Measurements from ENCODE around the gene ITGA5. TPM values are rescaled to one million over a fixed set of nuclear protein-coding genes. Genes with fewer than 3 reads are reported as not detected.

Gene ITGA5
- total RNA-seq, 1 experiment from 2014 or later, result 12.2 TPM

GRCh38 chr12:54359762-54360351, 59.2 kb downstream of the ITGA5 start:
- WGBS (ENCODE audit: extremely low coverage, insufficient read length, low lambda C conversion rate), result no CpG with 5 or more reads among the region's 9 CpGs
- no peak overlapping the region for H2BK5ac ChIP-seq (ENCODE audit: insufficient read length, low read length)
- H3K4ac ChIP-seq (ENCODE audit: low read depth, low read length), result no peak overlapping the region
- no peaks in the 10 kb centered on the region for H3K79me2 ChIP-seq (ENCODE audit: insufficient read depth, low read length)
- no peak overlapping the region for H2AK5ac ChIP-seq (ENCODE audit: insufficient read length, low read length)
- no peak overlapping the region for H4K91ac ChIP-seq (ENCODE audit: insufficient read length, low read depth, low read length)
- Mint-ChIP-seq H3K9me3 (no peaks in the 10 kb centered on the region), H3K36me3 (ENCODE audit: insufficient read depth in 1 of 3, low read depth in 3 of 3) (no peaks in the 10 kb centered on the region; a peak in 1 of 7 replicates), H3K4me3 (peak overlapping the region in 1 of 2 experiments; percentile 59; a peak in 1 of 5 replicates), H3K27me3 (ENCODE audit: low read depth) (peaks cover 12% of the 10 kb centered on the region), H3K27ac (no peak overlapping the region), H3K4me1 (peaks cover 6% of the 10 kb centered on the region in 2 experiments)
- no peak overlapping the region for H3K14ac ChIP-seq (ENCODE audit: insufficient read depth, low read length)
- no peak overlapping the region for H4K5ac ChIP-seq (ENCODE audit: insufficient read length, low read depth, low read length)
- no peak overlapping the region for H3T11ph ChIP-seq (ENCODE audit: low read length)
- no peaks in the 10 kb centered on the region for H3K27me3 ChIP-seq (ENCODE audit: insufficient read depth, low read length)
- H4K20me1 ChIP-seq (ENCODE audit: control insufficient read depth, insufficient read depth, insufficient read length), result peaks cover 3% of the 10 kb centered on the region
- no peaks in the 10 kb centered on the region for H3K79me1 ChIP-seq (ENCODE audit: insufficient read depth, low read depth, low read length, poor library complexity, severe bottlenecking)
- H3K4me2 ChIP-seq (ENCODE audit: insufficient read depth, insufficient read length, low read length), result peak overlapping the region; percentile 98
- no peak for TF ChIP-seq CTCF (conservative IDR thresholded peaks at IDR 0.05)
- H3K23ac ChIP-seq (ENCODE audit: insufficient read length, low read depth, low read length), result no peak overlapping the region
- no peak overlapping the region for H2AFZ ChIP-seq (ENCODE audit: low read length)
- no peak overlapping the region for H4K8ac ChIP-seq (replicated peaks; ENCODE audit: insufficient read length, low read depth, low read length)
- H3K4me1 ChIP-seq (ENCODE audit: insufficient read depth, low read length), result peaks cover 5% of the 10 kb centered on the region; the same call in 1 of the 2 replicates
- H2BK120ac ChIP-seq (ENCODE audit: low read depth, low read length, poor library complexity, severe bottlenecking), result no peak overlapping the region
- H2BK20ac ChIP-seq (ENCODE audit: low read depth, low read length, poor library complexity, severe bottlenecking), result no peak overlapping the region
- H3K23me2 ChIP-seq (ENCODE audit: insufficient read length, low read depth, low read length, poor library complexity, severe bottlenecking), result peaks cover 11% of the 10 kb centered on the region
- H2BK12ac ChIP-seq (ENCODE audit: insufficient read length, low read depth, low read length), result no peak overlapping the region
- H3K56ac ChIP-seq (ENCODE audit: insufficient read length, low read depth, low read length), result no peak overlapping the region
- no peak overlapping the region for H3K27ac ChIP-seq (ENCODE audit: insufficient read length, low read depth, low read length)
- H3K9ac ChIP-seq (ENCODE audit: extremely low read depth, insufficient read length, low read length), result peak overlapping the region; percentile 5
- no peak for DNase-seq
- no peak overlapping the region for H2BK15ac ChIP-seq (ENCODE audit: low read depth, low read length)
- no peak overlapping the region for H3K18ac ChIP-seq (ENCODE audit: insufficient read length, low read depth, low read length)
- H3K9me3 ChIP-seq (ENCODE audit: control insufficient read depth, low read depth, low read length), result no peaks in the 10 kb centered on the region
